Motor neuron (in vitro differentiated cells): Measurements from ENCODE around the gene ADAMTS9. TPM values are rescaled to one million over a fixed set of nuclear protein-coding genes. Genes with fewer than 3 reads are reported as not detected.

ENCODE experiments used
- ATAC-seq, 8 experiments: fragments of 200-7000 bp; cut with Tn5 transposase; replicated peaks in 6 of 8; 2 replicates each; pipeline ENCODE4 v1.8.0; 2021; ENCODE audit warnings: mild to moderate bottlenecking in 8 of 8, moderate library complexity in 8 of 8
- H3K27ac ChIP-seq, 2 donors: fragments of 250-450 bp; sonication (Bioruptor Pico); 2 replicates each; pipeline ENCODE4 v1.9.0; 2021; ENCODE audit warnings: antibody characterized with exemption in 2 of 2, mild to moderate bottlenecking in 2 of 2, moderate library complexity in 1 of 2
- H3K4me1 ChIP-seq, 2 donors: fragments of 250-450 bp; sonication (Bioruptor Pico); replicated peaks in 1 of 2; 2 replicates each; pipeline ENCODE4 v1.6.1; 2021; ENCODE audit warnings: antibody characterized with exemption in 2 of 2, mild to moderate bottlenecking in 2 of 2, moderate library complexity in 1 of 2
- H3K4me3 ChIP-seq, 5 donors: fragments of 250-450 bp; sonication (Bioruptor Pico); 2 replicates each; pipeline ENCODE4 v1.9.0; 2021; ENCODE audit warnings: antibody characterized with exemption in 5 of 5, mild to moderate bottlenecking in 5 of 5, moderate library complexity in 4 of 5
- WGBS, 10 experiments: fragments of 450-650 bp; shearing (Covaris generic); methylation state at CpG; one replicate each; pipeline ENCODE4 v1.0.0; 2022; 5-methylcytosine and 5-hydroxymethylcytosine counted together
- in situ Hi-C, 9 experiments: fragments of 400-800 bp; cut with MboI; loops; one replicate each; pipeline ENCODE4 v1.15.0; 2021; ENCODE audit warnings: low sequenced_read_pairs in 9 of 9, low pct_unique_long_range_greater_than_20kb in 2 of 9; ENCODE audit not compliant: unreplicated experiment in 9 of 9
- total RNA-seq, 8 experiments: library from RNA; unstranded; fragments of 300-600 nt; gene quantifications; 2 replicates each; pipeline versions ENCODE4 v1.2.3 to v1.2.4, GENCODE V29; 2022

Gene ADAMTS9
- total RNA-seq, 8 experiments from 2014 or later: 7.6 to 70.6 (median 10.7) TPM

DNA sequence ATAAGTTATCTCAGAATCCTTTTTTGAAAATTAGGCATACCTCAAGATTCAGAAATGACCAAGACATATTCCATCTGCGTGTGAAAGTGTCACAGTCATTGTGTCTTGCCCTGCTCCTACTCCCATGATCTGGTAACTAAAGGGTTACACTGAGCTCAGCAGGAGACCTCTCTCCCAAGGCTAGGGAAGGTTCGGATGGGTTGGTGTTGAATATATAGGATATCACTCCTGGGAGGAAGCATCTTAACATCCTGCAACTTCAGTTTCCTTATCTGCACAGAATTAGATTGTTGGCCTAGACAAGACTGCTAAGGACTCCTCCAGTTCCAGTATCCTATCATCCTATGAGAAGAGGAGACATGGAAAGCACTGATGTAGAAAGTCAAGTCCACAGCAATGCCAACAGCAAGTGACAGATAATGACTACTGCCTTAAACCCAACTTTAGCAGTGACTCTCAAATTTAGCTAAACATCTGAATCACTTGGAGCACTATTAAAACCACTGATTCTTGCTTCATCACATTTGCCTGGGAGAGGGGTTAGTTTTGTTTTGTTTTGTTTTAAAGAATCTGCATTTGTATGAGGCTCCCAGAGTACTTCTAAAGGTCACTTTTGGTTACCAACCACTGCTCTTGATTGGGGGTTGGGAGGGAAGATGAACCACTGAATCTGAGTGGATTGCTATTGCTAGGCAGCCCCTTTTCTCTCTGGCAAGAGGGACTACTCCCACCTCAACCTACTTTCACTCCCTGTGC lies 9.7 kb downstream of the ADAMTS9 start:
- Histone ChIP-seq H3K27ac (no peak overlapping the region), H3K4me3 (no peak overlapping the region), H3K4me1 (peaks cover 9 to 10% of the 10 kb centered on the region in 2 donors)
- in situ Hi-C loops: no loop called here
- no peak for ATAC-seq
- 58 to 100% (median 69%) methylated on average over 1 to 2 of the region's 2 CpGs; no CpG with 5 or more reads in 5 of the 10 experiments for WGBS, 10 experiments

DNA sequence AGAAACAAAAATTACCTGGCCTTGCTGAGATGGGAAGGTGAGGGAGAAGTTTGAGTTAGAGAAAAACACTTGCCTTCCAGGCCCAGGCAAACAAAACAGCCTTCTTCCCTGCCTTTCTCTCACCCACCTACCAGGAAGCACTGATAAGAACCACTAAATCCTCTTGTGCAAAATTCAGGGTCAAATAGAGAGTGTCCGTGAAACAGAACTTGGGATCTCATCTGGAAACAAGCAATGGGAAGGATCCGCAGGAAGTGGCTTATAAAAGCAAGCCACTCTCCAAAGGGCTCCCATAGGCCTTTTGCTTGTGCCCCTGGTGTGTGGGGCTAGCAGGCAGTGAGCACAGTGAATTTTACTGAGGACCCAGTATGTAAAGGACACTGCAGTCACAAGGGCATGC lies 11.0 kb downstream of the ADAMTS9 start:
- in situ Hi-C loops: no loop called here

GRCh38 chr3:64675687-64676247 lies 12.0 kb downstream of the ADAMTS9 start:
- no peak overlapping the region for H3K27ac ChIP-seq
- H3K4me3 ChIP-seq: no peak overlapping the region
- H3K4me1 ChIP-seq: peaks cover 3 to 4% of the 10 kb centered on the region in 2 donors
- 100% methylated on average over 1 of the region's 1 CpG; no CpG with 5 or more reads in 7 of the 10 experiments for WGBS, 10 experiments
- peak in 3 of 8 experiments; percentile 18 to 86 (median 51) for ATAC-seq
- in situ Hi-C loops: no loop called here

More for the DNA sequence above, 11.0 kb downstream of the ADAMTS9 start:
- ATAC-seq: no peak
- Histone ChIP-seq H3K4me1 (peaks cover 3 to 4% of the 10 kb centered on the region in 2 donors), H3K4me3 (no peak overlapping the region), H3K27ac (no peak overlapping the region)
- 33 to 100% (median 100%) methylated on average over 1 to 2 of the region's 2 CpGs; no CpG with 5 or more reads in 5 of the 10 experiments for WGBS, 10 experiments

- ATAC-seq: peak in 1 of 8 experiments; percentile 31
- no peak overlapping the region for H3K4me3 ChIP-seq
- 0 to 90% (median 20%) methylated on average over 1 to 4 of the region's 4 CpGs; no CpG with 5 or more reads in 5 of the 10 experiments for WGBS, 10 experiments
- peaks cover 3 to 4% of the 10 kb centered on the region in 2 donors for H3K4me1 ChIP-seq
- in situ Hi-C loops: no loop called here
- no peak overlapping the region for H3K27ac ChIP-seq
These were observed 13.2 kb downstream of the ADAMTS9 start for GRCh38 chr3:64674591-64675076.

DNA sequence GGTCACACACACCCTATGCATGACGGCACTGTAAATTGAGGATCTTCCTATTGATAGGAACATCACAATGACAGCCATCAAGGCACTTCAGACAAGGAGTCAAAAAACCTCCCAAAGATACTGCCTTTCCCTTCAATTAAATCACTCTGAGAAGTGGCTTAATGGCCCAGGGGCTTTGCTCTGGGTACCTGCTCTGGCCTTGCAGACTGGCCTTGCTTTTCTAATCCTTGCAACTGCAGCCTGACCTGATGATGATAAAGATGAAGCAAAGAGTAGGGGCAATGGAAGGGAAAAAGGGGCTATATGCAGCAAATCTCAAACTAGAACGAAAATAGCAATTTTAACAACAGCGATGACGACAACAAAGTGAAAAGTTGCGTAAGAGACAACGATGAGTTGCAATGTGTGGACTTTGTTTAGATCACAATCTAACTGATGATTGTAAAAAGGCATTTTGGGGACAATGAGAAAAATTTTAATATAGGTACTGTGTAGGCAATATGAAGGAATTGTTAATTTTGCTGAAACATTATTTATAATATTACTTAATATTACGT lies 14.6 kb downstream of the ADAMTS9 start:
- ATAC-seq: no peak
- in situ Hi-C loops: no loop called here
- no peak overlapping the region for H3K4me3 ChIP-seq
- H3K27ac ChIP-seq: no peak overlapping the region
- H3K4me1 ChIP-seq: peaks cover 11 to 14% of the 10 kb centered on the region in 2 donors
- 86 to 100% (median 95%) methylated on average over 6 to 7 of the region's 7 CpGs for WGBS, 10 experiments

- in situ Hi-C loops: no loop called here
- peak in 1 of 8 experiments; percentile 13 for ATAC-seq
- WGBS, 10 experiments: 55 to 88% (median 69%) methylated on average over 4 to 8 of the region's 10 CpGs; no CpG with 5 or more reads in 1 of the 10 experiments
- no peak overlapping the region for H3K4me3 ChIP-seq
- no peak overlapping the region for H3K27ac ChIP-seq
- peaks cover 8 to 10% of the 10 kb centered on the region in 2 donors for H3K4me1 ChIP-seq
These were observed 19.0 kb downstream of the ADAMTS9 start for GRCh38 chr3:64668582-64669510.

GRCh38 chr3:64667887-64668581 lies 19.8 kb downstream of the ADAMTS9 start:
- Histone ChIP-seq H3K4me1 (peaks cover 8 to 10% of the 10 kb centered on the region in 2 donors), H3K27ac (no peak overlapping the region), H3K4me3 (no peak overlapping the region)
- in situ Hi-C loops: no loop called here
- 44 to 100% (median 88%) methylated on average over 1 to 11 of the region's 13 CpGs for WGBS, 10 experiments
- no peak for ATAC-seq

GRCh38 chr3:64667138-64667537 lies 20.7 kb downstream of the ADAMTS9 start:
- 69 to 100% (median 93%) methylated on average over 1 to 6 of the region's 6 CpGs; no CpG with 5 or more reads in 3 of the 10 experiments for WGBS, 10 experiments
- ATAC-seq: peak in 3 of 8 experiments; percentile 65 to 85 (median 80)
- Histone ChIP-seq H3K27ac (no peak overlapping the region), H3K4me3 (no peak overlapping the region), H3K4me1 (peaks cover 8 to 10% of the 10 kb centered on the region in 2 donors)
- in situ Hi-C loops: no loop called here

DNA sequence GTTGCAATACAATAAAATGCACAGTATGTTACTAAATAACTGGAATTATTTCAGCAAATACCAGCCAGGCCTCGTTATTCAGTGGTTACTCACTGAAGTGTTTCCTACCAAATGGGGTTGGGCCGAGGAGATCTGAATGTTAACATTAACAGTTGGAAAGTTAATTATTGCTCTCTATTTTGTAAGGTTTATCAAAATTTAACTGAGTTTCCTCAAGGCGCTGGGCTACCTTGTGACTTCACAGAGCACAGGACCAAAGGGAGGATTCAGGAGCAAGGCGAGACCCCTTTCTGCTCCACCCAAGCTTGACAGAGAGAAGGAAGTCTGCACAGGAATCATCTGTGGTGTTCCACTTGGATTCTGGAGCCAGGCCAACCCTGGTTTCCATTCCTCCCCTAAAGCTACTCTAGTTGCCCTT lies 21.6 kb downstream of the ADAMTS9 start:
- H3K4me3 ChIP-seq: no peak overlapping the region
- peak in 1 of 8 experiments; percentile 17 for ATAC-seq
- in situ Hi-C loops: no loop called here
- no peak overlapping the region for H3K27ac ChIP-seq
- H3K4me1 ChIP-seq: peaks cover 8 to 10% of the 10 kb centered on the region in 2 donors
- 29 to 91% (median 61%) methylated on average over 1 to 4 of the region's 4 CpGs for WGBS, 10 experiments

DNA sequence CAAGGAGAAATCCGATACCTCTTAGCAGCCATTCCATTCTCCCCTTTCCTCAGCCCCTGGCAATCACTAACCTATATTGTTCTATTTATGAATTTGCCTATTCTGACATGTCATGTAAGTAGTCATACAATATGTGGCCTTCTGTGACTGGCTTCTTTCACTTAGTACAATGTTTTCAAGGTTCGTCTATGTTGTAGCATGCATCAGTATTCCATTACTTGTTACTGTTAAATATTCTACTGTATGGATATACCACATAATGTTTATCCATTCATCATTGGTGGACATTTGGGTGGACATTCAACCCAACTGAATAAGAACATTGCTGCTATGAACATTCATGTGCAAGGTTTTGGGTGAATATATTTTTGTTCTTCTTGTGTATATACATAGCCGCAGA lies 23.4 kb downstream of the ADAMTS9 start:
- ATAC-seq: no peak
- H3K27ac ChIP-seq: no peak overlapping the region
- 87 to 100% (median 97%) methylated on average over 1 to 3 of the region's 3 CpGs for WGBS, 10 experiments
- in situ Hi-C loops: no loop called here
- H3K4me1 ChIP-seq: peaks cover 13 to 15% of the 10 kb centered on the region in 2 donors
- no peak overlapping the region for H3K4me3 ChIP-seq

DNA sequence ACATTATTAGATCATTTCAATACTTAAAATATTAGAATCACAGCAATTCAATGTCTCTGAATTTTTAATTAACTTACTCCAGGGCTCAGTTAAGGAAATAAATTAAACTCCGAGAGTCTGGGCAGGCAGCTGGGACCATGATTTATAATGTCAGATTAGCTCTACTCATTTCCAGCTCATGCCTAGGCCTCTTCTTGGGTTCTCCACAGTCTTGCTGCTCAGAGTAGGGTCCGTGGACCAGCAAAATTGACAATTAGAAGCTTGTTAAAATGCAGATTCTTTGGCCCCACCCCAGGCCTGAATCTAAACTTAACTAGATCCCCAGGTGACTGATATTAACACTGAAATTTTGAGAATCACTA lies 28.2 kb downstream of the ADAMTS9 start:
- peaks cover 8 to 12% of the 10 kb centered on the region in 2 donors for H3K4me1 ChIP-seq
- peak in 5 of 8 experiments; percentile 61 to 76 (median 72) for ATAC-seq
- in situ Hi-C loops: no loop called here

DNA sequence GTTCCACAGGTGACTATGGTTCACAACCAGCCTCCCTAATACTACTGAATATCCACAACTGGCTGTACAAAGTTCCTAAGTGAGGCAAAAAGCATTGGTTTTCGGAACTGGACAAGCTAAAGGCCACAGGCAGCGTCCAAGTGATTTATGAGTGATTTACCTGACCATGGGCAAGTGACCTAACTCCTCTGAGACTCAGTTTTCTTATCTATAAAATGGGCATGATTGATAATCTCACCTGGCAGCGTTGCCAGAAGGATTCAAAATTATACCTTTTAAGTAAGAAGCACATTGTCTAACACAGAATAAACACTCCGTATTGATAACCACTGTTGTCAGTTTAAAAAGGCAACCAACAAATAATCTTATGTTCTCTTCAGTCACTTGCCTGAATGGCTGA lies 29.8 kb downstream of the ADAMTS9 start:
- Histone ChIP-seq H3K27ac (no peak overlapping the region), H3K4me3 (no peak overlapping the region), H3K4me1 (peaks cover 8 to 12% of the 10 kb centered on the region in 2 donors)
- in situ Hi-C loops: no loop called here
- ATAC-seq: no peak
- 72 to 100% (median 95%) methylated on average over 1 to 4 of the region's 4 CpGs for WGBS, 10 experiments

More for the DNA sequence above, 28.2 kb downstream of the ADAMTS9 start:
- 26 to 81% (median 58%) methylated on average over 1 to 2 of the region's 2 CpGs; no CpG with 5 or more reads in 2 of the 10 experiments for WGBS, 10 experiments
- no peak overlapping the region for H3K4me3 ChIP-seq
- no peak overlapping the region for H3K27ac ChIP-seq
